ENCODE results near the gene PCBP3. TPM values are rescaled to one million over a fixed set of nuclear protein-coding genes. Genes with fewer than 3 reads are reported as not detected.
"Not testable (repeated sequence)": the region's sequence is repeated elsewhere in the genome, so short reads cannot be mapped to it uniquely, and the experiment has no call there.

Gene PCBP3
- total RNA-seq, 1 donor from 2014 or later: 7.6 TPM

- Mint-ChIP-seq H3K4me1 (ENCODE audit: unreplicated experiment) (no peaks in the 10 kb centered on the region), H3K4me3 (ENCODE audit: unreplicated experiment) (no peak overlapping the region), H3K9me3 (ENCODE audit: unreplicated experiment) (peaks cover 24% of the 10 kb centered on the region), H3K27ac (ENCODE audit: unreplicated experiment) (no peak overlapping the region), H3K27me3 (ENCODE audit: unreplicated experiment) (peaks cover 8% of the 10 kb centered on the region), H3K36me3 (ENCODE audit: unreplicated experiment) (peaks cover 5% of the 10 kb centered on the region)
- DNase-seq (ENCODE audit: extremely low spot score, unreplicated experiment): no peak
- TF ChIP-seq, protein P1, sequence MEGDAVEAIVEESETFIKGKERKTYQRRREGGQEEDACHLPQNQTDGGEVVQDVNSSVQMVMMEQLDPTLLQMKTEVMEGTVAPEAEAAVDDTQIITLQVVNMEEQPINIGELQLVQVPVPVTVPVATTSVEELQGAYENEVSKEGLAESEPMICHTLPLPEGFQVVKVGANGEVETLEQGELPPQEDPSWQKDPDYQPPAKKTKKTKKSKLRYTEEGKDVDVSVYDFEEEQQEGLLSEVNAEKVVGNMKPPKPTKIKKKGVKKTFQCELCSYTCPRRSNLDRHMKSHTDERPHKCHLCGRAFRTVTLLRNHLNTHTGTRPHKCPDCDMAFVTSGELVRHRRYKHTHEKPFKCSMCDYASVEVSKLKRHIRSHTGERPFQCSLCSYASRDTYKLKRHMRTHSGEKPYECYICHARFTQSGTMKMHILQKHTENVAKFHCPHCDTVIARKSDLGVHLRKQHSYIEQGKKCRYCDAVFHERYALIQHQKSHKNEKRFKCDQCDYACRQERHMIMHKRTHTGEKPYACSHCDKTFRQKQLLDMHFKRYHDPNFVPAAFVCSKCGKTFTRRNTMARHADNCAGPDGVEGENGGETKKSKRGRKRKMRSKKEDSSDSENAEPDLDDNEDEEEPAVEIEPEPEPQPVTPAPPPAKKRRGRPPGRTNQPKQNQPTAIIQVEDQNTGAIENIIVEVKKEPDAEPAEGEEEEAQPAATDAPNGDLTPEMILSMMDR (IDR thresholded peaks at IDR 0.05): no peak
These were observed 25.9 kb downstream of the PCBP3 start for GRCh38 chr21:45669382-45669781.

GRCh38 chr21:45670731-45671130 lies 27.2 kb downstream of the PCBP3 start:
- Mint-ChIP-seq H3K4me3 (ENCODE audit: unreplicated experiment) (no peak overlapping the region), H3K4me1 (ENCODE audit: unreplicated experiment) (no peaks in the 10 kb centered on the region)

DNA sequence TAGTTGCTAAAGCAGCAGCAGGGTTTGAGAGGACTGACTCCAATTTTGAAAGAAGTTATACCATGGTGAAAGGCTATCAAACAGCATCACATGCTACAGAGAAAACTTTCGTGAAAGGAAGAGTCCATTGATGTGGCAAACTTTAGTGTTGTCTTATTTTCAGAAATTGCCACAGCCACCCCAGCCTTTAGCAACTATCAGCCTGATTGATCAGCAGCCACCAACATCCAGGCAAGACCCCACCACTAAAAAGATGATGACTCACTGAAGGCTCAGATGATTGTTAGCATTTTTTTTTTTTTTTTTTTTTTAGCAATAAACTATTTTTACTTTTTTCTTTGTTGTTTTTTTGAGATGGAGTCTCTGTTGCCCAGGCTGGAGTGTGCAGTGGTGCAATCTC lies 35.3 kb downstream of the PCBP3 start:
- H3K27me3 Mint-ChIP-seq (ENCODE audit: unreplicated experiment): peaks cover 15% of the 10 kb centered on the region
- H3K4me3 Mint-ChIP-seq (ENCODE audit: unreplicated experiment); DNase-seq (ENCODE audit: extremely low spot score, unreplicated experiment); H3K4me1 Mint-ChIP-seq (ENCODE audit: unreplicated experiment); H3K9me3 Mint-ChIP-seq (ENCODE audit: unreplicated experiment); H3K27ac Mint-ChIP-seq (ENCODE audit: unreplicated experiment); H3K36me3 Mint-ChIP-seq (ENCODE audit: unreplicated experiment): not testable (repeated sequence)

More at GRCh38 chr21:45670731-45671130, 27.2 kb downstream of the PCBP3 start:
- no peak for DNase-seq (ENCODE audit: extremely low spot score, unreplicated experiment)
- peaks cover 5% of the 10 kb centered on the region for H3K36me3 Mint-ChIP-seq (ENCODE audit: unreplicated experiment)
- TF ChIP-seq, protein P1 (IDR thresholded peaks at IDR 0.05): no peak
- no peak overlapping the region for H3K27ac Mint-ChIP-seq (ENCODE audit: unreplicated experiment)
- H3K27me3 Mint-ChIP-seq (ENCODE audit: unreplicated experiment): peaks cover 8% of the 10 kb centered on the region
- H3K9me3 Mint-ChIP-seq (ENCODE audit: unreplicated experiment): peaks cover 19% of the 10 kb centered on the region

DNA sequence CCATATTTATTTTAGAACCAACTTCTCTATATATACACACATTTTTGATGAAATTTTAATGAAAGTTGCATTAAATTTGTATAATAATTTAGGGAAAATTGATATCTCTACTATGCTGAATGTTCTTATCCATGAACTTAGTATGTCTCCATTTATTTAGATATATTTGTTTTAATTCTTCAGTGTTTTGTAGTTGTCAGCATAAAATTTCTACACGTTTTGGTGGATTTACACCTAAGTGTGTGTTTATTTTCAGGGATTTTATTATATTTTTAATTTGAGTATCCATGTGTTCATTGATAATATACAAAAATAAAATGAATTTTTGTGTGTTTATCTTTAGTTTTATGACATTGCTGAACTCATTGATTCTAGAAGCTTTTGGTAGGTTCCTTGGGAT lies 36.7 kb downstream of the PCBP3 start:
- TF ChIP-seq, protein P1 (IDR thresholded peaks at IDR 0.05): no peak
- Mint-ChIP-seq H3K27me3 (ENCODE audit: unreplicated experiment) (peaks cover 20% of the 10 kb centered on the region), H3K4me3 (ENCODE audit: unreplicated experiment) (no peak overlapping the region), H3K4me1 (ENCODE audit: unreplicated experiment) (no peaks in the 10 kb centered on the region), H3K9me3 (ENCODE audit: unreplicated experiment) (no peaks in the 10 kb centered on the region), H3K27ac (ENCODE audit: unreplicated experiment) (no peak overlapping the region), H3K36me3 (ENCODE audit: unreplicated experiment) (no peaks in the 10 kb centered on the region)
- no peak for DNase-seq (ENCODE audit: extremely low spot score, unreplicated experiment)

- no peaks in the 10 kb centered on the region for H3K9me3 Mint-ChIP-seq (ENCODE audit: unreplicated experiment)
- H3K4me3 Mint-ChIP-seq (ENCODE audit: unreplicated experiment): no peak overlapping the region
- H3K36me3 Mint-ChIP-seq (ENCODE audit: unreplicated experiment): no peaks in the 10 kb centered on the region
- DNase-seq (ENCODE audit: extremely low spot score, unreplicated experiment): no peak
- H3K4me1 Mint-ChIP-seq (ENCODE audit: unreplicated experiment): peaks cover 10% of the 10 kb centered on the region
- TF ChIP-seq, protein P1 (IDR thresholded peaks at IDR 0.05): peak; percentile 16
- H3K27me3 Mint-ChIP-seq (ENCODE audit: unreplicated experiment): peaks cover 29% of the 10 kb centered on the region
- no peak overlapping the region for H3K27ac Mint-ChIP-seq (ENCODE audit: unreplicated experiment)
These were observed 51.6 kb downstream of the PCBP3 start for GRCh38 chr21:45695086-45695485.
